ENCODE results near the gene ANKMY1. TPM values are rescaled to one million over a fixed set of nuclear protein-coding genes. Genes with fewer than 3 reads are reported as not detected.

The ANKMY1 gene
- total RNA-seq, 6 experiments from 2014 or later: 6.6 to 11.0 (median 9.0) TPM

DNA sequence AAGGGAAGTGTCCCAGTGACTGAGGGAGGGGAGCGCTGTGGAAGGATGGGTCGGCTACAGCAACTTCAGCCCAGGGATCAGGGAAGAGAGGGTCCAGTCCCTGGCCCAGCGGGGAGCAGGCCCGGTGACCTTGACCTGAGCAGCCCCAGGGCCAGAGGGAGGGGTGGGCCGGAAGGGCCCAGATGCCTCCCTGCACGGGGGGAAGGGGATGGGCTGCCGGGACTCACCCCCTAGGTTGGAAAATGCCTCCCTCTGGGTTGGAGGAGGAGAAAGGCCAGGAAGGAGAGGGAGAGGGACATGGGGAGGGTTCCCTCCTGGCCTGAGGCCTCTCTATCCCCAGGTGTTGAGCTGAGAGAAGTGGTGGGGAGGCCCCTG is 102.5 kb downstream of the ANKMY1 start:
- DNase-seq (no peak), ATAC-seq (no peak)
- TF ChIP-seq, protein P1, sequence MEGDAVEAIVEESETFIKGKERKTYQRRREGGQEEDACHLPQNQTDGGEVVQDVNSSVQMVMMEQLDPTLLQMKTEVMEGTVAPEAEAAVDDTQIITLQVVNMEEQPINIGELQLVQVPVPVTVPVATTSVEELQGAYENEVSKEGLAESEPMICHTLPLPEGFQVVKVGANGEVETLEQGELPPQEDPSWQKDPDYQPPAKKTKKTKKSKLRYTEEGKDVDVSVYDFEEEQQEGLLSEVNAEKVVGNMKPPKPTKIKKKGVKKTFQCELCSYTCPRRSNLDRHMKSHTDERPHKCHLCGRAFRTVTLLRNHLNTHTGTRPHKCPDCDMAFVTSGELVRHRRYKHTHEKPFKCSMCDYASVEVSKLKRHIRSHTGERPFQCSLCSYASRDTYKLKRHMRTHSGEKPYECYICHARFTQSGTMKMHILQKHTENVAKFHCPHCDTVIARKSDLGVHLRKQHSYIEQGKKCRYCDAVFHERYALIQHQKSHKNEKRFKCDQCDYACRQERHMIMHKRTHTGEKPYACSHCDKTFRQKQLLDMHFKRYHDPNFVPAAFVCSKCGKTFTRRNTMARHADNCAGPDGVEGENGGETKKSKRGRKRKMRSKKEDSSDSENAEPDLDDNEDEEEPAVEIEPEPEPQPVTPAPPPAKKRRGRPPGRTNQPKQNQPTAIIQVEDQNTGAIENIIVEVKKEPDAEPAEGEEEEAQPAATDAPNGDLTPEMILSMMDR (IDR thresholded peaks at IDR 0.05): no peak
- TF ChIP-seq POLR2A (IDR thresholded peaks at IDR 0.05): no peak
- intact Hi-C loops (cut with DNase I): no loop called here
- Histone ChIP-seq H3K36me3 (no peaks in the 10 kb centered on the region), H3K9me3 (no peaks in the 10 kb centered on the region), H3K4me1 (peaks cover 0 to 4% (median 0%) of the 10 kb centered on the region in 4 donors), H3K27me3 (no peaks in the 10 kb centered on the region), H3K4me3 (no peak overlapping the region), H3K27ac (no peak overlapping the region)
- 36% methylated on average over 4 of the region's 7 CpGs for WGBS (ENCODE audit: insufficient coverage, low coverage, low lambda C conversion rate, missing lambda C conversion rate)

GRCh38 chr2:240454106-240454901 is 103.5 kb downstream of the ANKMY1 start:
- Histone ChIP-seq H3K4me3 (no peak overlapping the region), H3K27ac (no peak overlapping the region), H3K36me3 (no peaks in the 10 kb centered on the region), H3K4me1 (peaks cover 0 to 4% (median 0%) of the 10 kb centered on the region in 4 donors), H3K27me3 (no peaks in the 10 kb centered on the region), H3K9me3 (no peaks in the 10 kb centered on the region)
- ATAC-seq (no peak), DNase-seq (peak in 1 of 3 donors; percentile 50)
- intact Hi-C loops (cut with DNase I): no loop called here
- TF ChIP-seq, protein P1 (IDR thresholded peaks at IDR 0.05): no peak
- no peak for TF ChIP-seq POLR2A (IDR thresholded peaks at IDR 0.05)
- 33% methylated on average over 15 of the region's 35 CpGs for WGBS (ENCODE audit: insufficient coverage, low coverage, low lambda C conversion rate, missing lambda C conversion rate)

GRCh38 chr2:240453461-240454105 is 104.2 kb downstream of the ANKMY1 start:
- Histone ChIP-seq H3K4me3 (no peak overlapping the region), H3K27me3 (no peaks in the 10 kb centered on the region), H3K36me3 (no peaks in the 10 kb centered on the region), H3K9me3 (no peaks in the 10 kb centered on the region), H3K4me1 (peaks cover 0 to 4% (median 0%) of the 10 kb centered on the region in 4 donors), H3K27ac (no peak overlapping the region)
- no peak for TF ChIP-seq POLR2A (IDR thresholded peaks at IDR 0.05)
- TF ChIP-seq, protein P1 (IDR thresholded peaks at IDR 0.05): no peak
- WGBS (ENCODE audit: insufficient coverage, low coverage, low lambda C conversion rate, missing lambda C conversion rate): 3% methylated on average over 13 of the region's 81 CpGs
- DNase-seq: peak in 1 of 3 donors; percentile 37
- ATAC-seq: no peak
- intact Hi-C loops (cut with DNase I): no loop called here

GRCh38 chr2:240452462-240453256 is 105.1 kb downstream of the ANKMY1 start:
- H3K4me1 ChIP-seq: peaks cover 0 to 4% (median 0%) of the 10 kb centered on the region in 4 donors
- no peak overlapping the region for H3K27ac ChIP-seq
- H3K9me3 ChIP-seq: no peaks in the 10 kb centered on the region
- TF ChIP-seq, protein P1 (IDR thresholded peaks at IDR 0.05): no peak
- TF ChIP-seq POLR2A (IDR thresholded peaks at IDR 0.05): no peak
- DNase-seq (peak; percentile 72 to 82 (median 77)), ATAC-seq (peak; percentile 84 to 88 (median 87))
- 1% methylated on average over 21 of the region's 103 CpGs for WGBS (ENCODE audit: insufficient coverage, low coverage, low lambda C conversion rate, missing lambda C conversion rate)
- intact Hi-C loops (cut with DNase I): no loop called here
- no peaks in the 10 kb centered on the region for H3K27me3 ChIP-seq
- peak overlapping the region; percentile 40 to 51 (median 42) for H3K4me3 ChIP-seq
- no peaks in the 10 kb centered on the region for H3K36me3 ChIP-seq
